Measurements from ENCODE around the gene CD34.

The CD34 gene

GRCh38 chr1:207910591-207911354, at the start of gene CD34:
CD34 (minus strand) TSS chr1:207911125; CDS start chr1:207911080, 45 bp downstream.
- Histone ChIP-seq H3K27ac (ENCODE audit: low read depth, low read length, poor library complexity, severe bottlenecking) (no peak within 1 kb of the TSS), H3K4me1 (ENCODE audit: insufficient read depth, low read length, severe bottlenecking) (no peaks in the 10 kb centered on the region), H3K4me2 (ENCODE audit: low read length) (no peak within 1 kb of the TSS), H3K9me3 (ENCODE audit: low read length) (no peaks in the 10 kb centered on the region), H3K4me3 (ENCODE audit: low read depth, low read length, poor library complexity, severe bottlenecking) (no peak within 1 kb of the TSS), H4K20me1 (ENCODE audit: insufficient read depth, low read length) (no peaks in the 10 kb centered on the region), H3K9me2 (ENCODE audit: low read depth, low read length) (no peaks in the 10 kb centered on the region), H2AFZ (ENCODE audit: low read length) (no peak within 1 kb of the TSS), H3K9ac (ENCODE audit: low read length) (no peak within 1 kb of the TSS), H3K27me3 (ENCODE audit: insufficient read depth, low read length) (no peaks in the 10 kb centered on the region), H3K36me3 (ENCODE audit: insufficient read depth, low read length) (no peaks in the 10 kb centered on the region), H3F3A (ENCODE audit: insufficient read depth, low read length) (no peaks in the 10 kb centered on the region), H3K79me2 (ENCODE audit: insufficient read depth, low read length) (no peaks in the 10 kb centered on the region)
- TF ChIP-seq EZH2 (IDR thresholded peaks at IDR 0.05; ENCODE audit: borderline replicate concordance, low read length) (no peak), CTCF (IDR thresholded peaks at IDR 0.05; ENCODE audit: low read length) (no peak)

GRCh38 chr1:207960346-207960745, 49.4 kb upstream of the CD34 start:
- H3K27me3 ChIP-seq (ENCODE audit: insufficient read depth, low read length), result 0 out of 2 replicates have a peak, but pooled peaks cover 2% of the 10 kb centered on the region

GRCh38 chr1:207959910-207960309, 49.0 kb upstream of the CD34 start:
- H3K9me3 ChIP-seq (ENCODE audit: low read length), result no peaks in the 10 kb centered on the region
- H3K4me2 ChIP-seq (ENCODE audit: low read length), result no peak overlapping the region
- H3K79me2 ChIP-seq (ENCODE audit: insufficient read depth, low read length), result no peaks in the 10 kb centered on the region
- no peak overlapping the region for H2AFZ ChIP-seq (ENCODE audit: low read length)
- H3K27me3 ChIP-seq (ENCODE audit: insufficient read depth, low read length), result 0 out of 2 replicates have a peak, but pooled peaks cover 5% of the 10 kb centered on the region
- H3K36me3 ChIP-seq (ENCODE audit: insufficient read depth, low read length), result no peaks in the 10 kb centered on the region
- no peaks in the 10 kb centered on the region for H3K9me2 ChIP-seq (ENCODE audit: low read depth, low read length)
- no peak for TF ChIP-seq CTCF (IDR thresholded peaks at IDR 0.05; ENCODE audit: low read length)
- TF ChIP-seq EZH2 (IDR thresholded peaks at IDR 0.05; ENCODE audit: borderline replicate concordance, low read length), result no peak
- H3K27ac ChIP-seq (ENCODE audit: low read depth, low read length, poor library complexity, severe bottlenecking), result no peak overlapping the region
- H3F3A ChIP-seq (ENCODE audit: insufficient read depth, low read length), result no peaks in the 10 kb centered on the region
- H4K20me1 ChIP-seq (ENCODE audit: insufficient read depth, low read length), result no peaks in the 10 kb centered on the region
- H3K9ac ChIP-seq (ENCODE audit: low read length), result no peak overlapping the region
- H3K4me1 ChIP-seq (ENCODE audit: insufficient read depth, low read length, severe bottlenecking), result peaks cover 18% of the 10 kb centered on the region
- no peak overlapping the region for H3K4me3 ChIP-seq (ENCODE audit: low read depth, low read length, poor library complexity, severe bottlenecking)

More at GRCh38 chr1:207960346-207960745, 49.4 kb upstream of the CD34 start:
- Histone ChIP-seq H3K27ac (ENCODE audit: low read depth, low read length, poor library complexity, severe bottlenecking) (no peak overlapping the region), H2AFZ (ENCODE audit: low read length) (no peak overlapping the region), H3K9ac (ENCODE audit: low read length) (no peak overlapping the region), H3K79me2 (ENCODE audit: insufficient read depth, low read length) (no peaks in the 10 kb centered on the region), H4K20me1 (ENCODE audit: insufficient read depth, low read length) (no peaks in the 10 kb centered on the region), H3K4me2 (ENCODE audit: low read length) (no peak overlapping the region), H3K4me1 (ENCODE audit: insufficient read depth, low read length, severe bottlenecking) (peaks cover 17% of the 10 kb centered on the region), H3F3A (ENCODE audit: insufficient read depth, low read length) (no peaks in the 10 kb centered on the region), H3K9me3 (ENCODE audit: low read length) (no peaks in the 10 kb centered on the region), H3K4me3 (ENCODE audit: low read depth, low read length, poor library complexity, severe bottlenecking) (no peak overlapping the region), H3K36me3 (ENCODE audit: insufficient read depth, low read length) (no peaks in the 10 kb centered on the region), H3K9me2 (ENCODE audit: low read depth, low read length) (no peaks in the 10 kb centered on the region)
- TF ChIP-seq EZH2 (IDR thresholded peaks at IDR 0.05; ENCODE audit: borderline replicate concordance, low read length) (no peak), CTCF (IDR thresholded peaks at IDR 0.05; ENCODE audit: low read length) (no peak)
